Nephron (organoid): ENCODE data around the gene PTPRB.

ENCODE experiments used
- H3K27ac Mint-ChIP-seq, 3 experiments: 2 replicates each; pipeline ENCODE4 v1.8.0; 2020; ENCODE audit warnings: mixed read lengths in 3 of 3, mild to moderate bottlenecking in 2 of 3, moderate library complexity in 1 of 3
- H3K27me3 Mint-ChIP-seq: 2 replicates; pipeline ENCODE4 v1.8.0; 2021; ENCODE audit warnings: low read depth, mild to moderate bottlenecking, moderate library complexity, mixed read lengths
- H3K36me3 Mint-ChIP-seq: 2 replicates; pipeline ENCODE4 v1.8.0; 2020; ENCODE audit warnings: low read depth, mixed read lengths
- H3K4me1 Mint-ChIP-seq: 2 replicates; pipeline ENCODE4 v1.8.0; 2020; ENCODE audit warnings: mixed read lengths
- H3K4me3 Mint-ChIP-seq, 3 experiments: 2 replicates each; pipeline ENCODE4 v1.8.0; 2020; ENCODE audit warnings: mild to moderate bottlenecking in 3 of 3, mixed read lengths in 3 of 3, moderate library complexity in 2 of 3
- H3K9me3 Mint-ChIP-seq: 2 replicates; pipeline ENCODE4 v1.8.0; 2020; ENCODE audit warnings: mixed read lengths
- CTCF ChIP-seq, 3 experiments: fragments of 200-600 bp; sonication (generic); IDR thresholded peaks; one replicate each; pipeline ENCODE4 v1.5.0; 2021; ENCODE audit warnings: antibody characterized with exemption in 3 of 3; ENCODE audit not compliant: unreplicated experiment in 3 of 3

The PTPRB gene

GRCh38 chr12:70667253-70667652, 30.0 kb upstream of the PTPRB start:
- TF ChIP-seq CTCF (IDR thresholded peaks at IDR 0.05; ENCODE audit: unreplicated experiment in 3 of 3), result no peak
- Mint-ChIP-seq H3K27me3 (no peaks in the 10 kb centered on the region), H3K27ac (no peak overlapping the region), H3K4me1 (peaks cover 13% of the 10 kb centered on the region), H3K4me3 (no peak overlapping the region), H3K9me3 (no peaks in the 10 kb centered on the region), H3K36me3 (no peaks in the 10 kb centered on the region)

- no peaks in the 10 kb centered on the region for H3K9me3 Mint-ChIP-seq
- no peak overlapping the region for H3K27ac Mint-ChIP-seq
- no peaks in the 10 kb centered on the region for H3K36me3 Mint-ChIP-seq
- H3K4me3 Mint-ChIP-seq, result no peak overlapping the region
- no peak for TF ChIP-seq CTCF (IDR thresholded peaks at IDR 0.05; ENCODE audit: unreplicated experiment in 3 of 3)
- H3K27me3 Mint-ChIP-seq, result no peaks in the 10 kb centered on the region
- H3K4me1 Mint-ChIP-seq, result peaks cover 21% of the 10 kb centered on the region
These were observed 29.1 kb upstream of the PTPRB start for GRCh38 chr12:70666364-70666763.

- Mint-ChIP-seq H3K4me3 (no peak overlapping the region), H3K27me3 (no peaks in the 10 kb centered on the region), H3K27ac (no peak overlapping the region), H3K9me3 (no peaks in the 10 kb centered on the region), H3K36me3 (no peaks in the 10 kb centered on the region), H3K4me1 (peaks cover 21% of the 10 kb centered on the region)
- no peak for TF ChIP-seq CTCF (IDR thresholded peaks at IDR 0.05; ENCODE audit: unreplicated experiment in 3 of 3)
These were observed 27.2 kb upstream of the PTPRB start for GRCh38 chr12:70664465-70664881.

GRCh38 chr12:70663838-70664237, 26.6 kb upstream of the PTPRB start:
- no peak for TF ChIP-seq CTCF (IDR thresholded peaks at IDR 0.05; ENCODE audit: unreplicated experiment in 3 of 3)
- Mint-ChIP-seq H3K36me3 (no peaks in the 10 kb centered on the region), H3K27me3 (no peaks in the 10 kb centered on the region), H3K27ac (no peak overlapping the region), H3K9me3 (no peaks in the 10 kb centered on the region), H3K4me1 (peaks cover 21% of the 10 kb centered on the region), H3K4me3 (no peak overlapping the region)

GRCh38 chr12:70661466-70662161, 24.4 kb upstream of the PTPRB start:
- no peaks in the 10 kb centered on the region for H3K36me3 Mint-ChIP-seq
- TF ChIP-seq CTCF (IDR thresholded peaks at IDR 0.05; ENCODE audit: unreplicated experiment in 3 of 3), result no peak
- no peaks in the 10 kb centered on the region for H3K27me3 Mint-ChIP-seq
- H3K4me1 Mint-ChIP-seq, result peaks cover 21% of the 10 kb centered on the region
- H3K4me3 Mint-ChIP-seq, result no peak overlapping the region
- H3K27ac Mint-ChIP-seq, result no peak overlapping the region
- H3K9me3 Mint-ChIP-seq, result no peaks in the 10 kb centered on the region

- Mint-ChIP-seq H3K4me3 (no peak overlapping the region), H3K36me3 (no peaks in the 10 kb centered on the region), H3K9me3 (no peaks in the 10 kb centered on the region), H3K27ac (no peak overlapping the region), H3K27me3 (no peaks in the 10 kb centered on the region), H3K4me1 (peaks cover 21% of the 10 kb centered on the region)
- no peak for TF ChIP-seq CTCF (IDR thresholded peaks at IDR 0.05; ENCODE audit: unreplicated experiment in 3 of 3)
These were observed 23.5 kb upstream of the PTPRB start for GRCh38 chr12:70660620-70661219.
